ENCODE data around the gene CXXC5. TPM values are rescaled to one million over a fixed set of nuclear protein-coding genes. Genes with fewer than 3 reads are reported as not detected.

Gene CXXC5
- total RNA-seq, 1 donor: 82.8 TPM

GRCh38 chr5:139635191-139635590 is 13.0 kb upstream of the CXXC5 start:
- peaks cover 65% of the 10 kb centered on the region for H3K4me1 ChIP-seq (ENCODE audit: insufficient read depth, low read length)
- no peaks in the 10 kb centered on the region for H3K27me3 ChIP-seq (ENCODE audit: insufficient read depth, low read length)
- no peaks in the 10 kb centered on the region for H3K9me3 ChIP-seq (ENCODE audit: low read depth, low read length)
- H3K4me3 ChIP-seq (ENCODE audit: low read length): no peak overlapping the region

- no peak overlapping the region for H3K4me3 ChIP-seq (ENCODE audit: low read length)
- no peaks in the 10 kb centered on the region for H3K9me3 ChIP-seq (ENCODE audit: low read depth, low read length)
- peaks cover 65% of the 10 kb centered on the region for H3K4me1 ChIP-seq (ENCODE audit: insufficient read depth, low read length)
- H3K27me3 ChIP-seq (ENCODE audit: insufficient read depth, low read length): no peaks in the 10 kb centered on the region
Observed at GRCh38 chr5:139635606-139636206, 12.4 kb upstream of the CXXC5 start.

- Histone ChIP-seq H3K27me3 (ENCODE audit: insufficient read depth, low read length) (no peaks in the 10 kb centered on the region), H3K4me1 (ENCODE audit: insufficient read depth, low read length) (peaks cover 65% of the 10 kb centered on the region), H3K4me3 (ENCODE audit: low read length) (no peak overlapping the region), H3K9me3 (ENCODE audit: low read depth, low read length) (no peaks in the 10 kb centered on the region)
Observed at GRCh38 chr5:139636207-139636792, 11.8 kb upstream of the CXXC5 start.

GRCh38 chr5:139636975-139637408 is 11.2 kb upstream of the CXXC5 start:
- H3K9me3 ChIP-seq (ENCODE audit: low read depth, low read length): no peaks in the 10 kb centered on the region
- peaks cover 65% of the 10 kb centered on the region for H3K4me1 ChIP-seq (ENCODE audit: insufficient read depth, low read length)
- no peaks in the 10 kb centered on the region for H3K27me3 ChIP-seq (ENCODE audit: insufficient read depth, low read length)
- peak overlapping the region; percentile 13 for H3K4me3 ChIP-seq (ENCODE audit: low read length)

- Histone ChIP-seq H3K27me3 (ENCODE audit: insufficient read depth, low read length) (no peaks in the 10 kb centered on the region), H3K4me1 (ENCODE audit: insufficient read depth, low read length) (peaks cover 65% of the 10 kb centered on the region), H3K4me3 (ENCODE audit: low read length) (peak overlapping the region; percentile 26), H3K9me3 (ENCODE audit: low read depth, low read length) (no peaks in the 10 kb centered on the region)
Observed at GRCh38 chr5:139637438-139638089, 10.6 kb upstream of the CXXC5 start.

- peaks cover 65% of the 10 kb centered on the region for H3K4me1 ChIP-seq (ENCODE audit: insufficient read depth, low read length)
- peak overlapping the region; percentile 26 for H3K4me3 ChIP-seq (ENCODE audit: low read length)
- no peaks in the 10 kb centered on the region for H3K9me3 ChIP-seq (ENCODE audit: low read depth, low read length)
- H3K27me3 ChIP-seq (ENCODE audit: insufficient read depth, low read length): no peaks in the 10 kb centered on the region
Observed at GRCh38 chr5:139638090-139638735, 9.9 kb upstream of the CXXC5 start.

- Histone ChIP-seq H3K9me3 (ENCODE audit: low read depth, low read length) (no peaks in the 10 kb centered on the region), H3K4me3 (ENCODE audit: low read length) (no peak overlapping the region), H3K27me3 (ENCODE audit: insufficient read depth, low read length) (no peaks in the 10 kb centered on the region), H3K4me1 (ENCODE audit: insufficient read depth, low read length) (peaks cover 60% of the 10 kb centered on the region)
Observed at GRCh38 chr5:139638736-139639618, 9.2 kb upstream of the CXXC5 start.

- Histone ChIP-seq H3K4me1 (ENCODE audit: insufficient read depth, low read length) (peaks cover 53% of the 10 kb centered on the region), H3K9me3 (ENCODE audit: low read depth, low read length) (no peaks in the 10 kb centered on the region), H3K27me3 (ENCODE audit: insufficient read depth, low read length) (no peaks in the 10 kb centered on the region), H3K4me3 (ENCODE audit: low read length) (no peak overlapping the region)
Observed at GRCh38 chr5:139639619-139640380, 8.3 kb upstream of the CXXC5 start.

GRCh38 chr5:139640421-139641115 is 7.6 kb upstream of the CXXC5 start:
- Histone ChIP-seq H3K4me1 (ENCODE audit: insufficient read depth, low read length) (peaks cover 45% of the 10 kb centered on the region), H3K4me3 (ENCODE audit: low read length) (no peak overlapping the region), H3K9me3 (ENCODE audit: low read depth, low read length) (no peaks in the 10 kb centered on the region), H3K27me3 (ENCODE audit: insufficient read depth, low read length) (no peaks in the 10 kb centered on the region)

GRCh38 chr5:139641116-139642080 is 6.8 kb upstream of the CXXC5 start:
- Histone ChIP-seq H3K9me3 (ENCODE audit: low read depth, low read length) (no peaks in the 10 kb centered on the region), H3K4me1 (ENCODE audit: insufficient read depth, low read length) (peaks cover 39% of the 10 kb centered on the region), H3K4me3 (ENCODE audit: low read length) (no peak overlapping the region), H3K27me3 (ENCODE audit: insufficient read depth, low read length) (peaks cover 3% of the 10 kb centered on the region)

- Histone ChIP-seq H3K27me3 (ENCODE audit: insufficient read depth, low read length) (peaks cover 4% of the 10 kb centered on the region), H3K4me1 (ENCODE audit: insufficient read depth, low read length) (peaks cover 39% of the 10 kb centered on the region), H3K4me3 (ENCODE audit: low read length) (no peak overlapping the region), H3K9me3 (ENCODE audit: low read depth, low read length) (no peaks in the 10 kb centered on the region)
Observed at GRCh38 chr5:139642213-139642612, 5.9 kb upstream of the CXXC5 start.

GRCh38 chr5:139642891-139643871 is 5.0 kb upstream of the CXXC5 start:
- Histone ChIP-seq H3K27me3 (ENCODE audit: insufficient read depth, low read length) (peaks cover 11% of the 10 kb centered on the region), H3K4me1 (ENCODE audit: insufficient read depth, low read length) (peaks cover 38% of the 10 kb centered on the region), H3K4me3 (ENCODE audit: low read length) (no peak overlapping the region), H3K9me3 (ENCODE audit: low read depth, low read length) (no peaks in the 10 kb centered on the region)

Measured in mononuclear cell (primary cell).